ENCODE measurements around the gene MBOAT2.

DNA sequence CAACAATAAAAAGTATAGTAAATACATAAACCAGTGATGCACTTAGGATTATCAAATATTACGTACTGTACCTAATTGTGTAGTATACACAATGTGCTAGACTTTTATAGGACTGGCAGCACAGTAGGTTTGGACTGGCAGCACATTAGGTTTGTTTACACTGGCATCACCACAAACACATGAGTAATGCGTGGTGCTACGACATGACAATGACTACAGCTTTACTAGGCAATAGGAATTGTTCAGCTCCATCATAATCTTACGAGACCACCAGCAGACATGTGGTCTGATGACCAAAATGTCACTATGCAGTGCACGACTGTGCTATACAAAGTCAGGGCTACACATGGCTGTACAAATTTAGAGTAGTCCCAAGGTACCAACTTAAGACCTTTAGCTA lies 2.3 kb downstream of the MBOAT2 start:
- no peak for TF ChIP-seq CTCF (IDR thresholded peaks at IDR 0.05 in 4 of 5, conservative IDR thresholded peaks at IDR 0.05 in 1 of 5)
- TF ChIP-seq POLR2A (IDR thresholded peaks at IDR 0.05), result no peak
